HL-60/S4 treated with retinoic acid at 250 ng/mL for 4 days and 3 days (cell line): ENCODE data around the gene HGD.
"Not testable (repeated sequence)": the region's sequence is repeated elsewhere in the genome, so short reads cannot be mapped to it uniquely, and the experiment has no call there.

Experiments used
- in situ Hi-C: fragments of 300-500 bp; cut with MboI; formaldehyde crosslinking; loops from 2 replicates; pipeline ENCODE4 v1.7.0; 2022; ENCODE audit warnings: low sequenced_read_pairs

The HGD gene

GRCh38 chr3:120641696-120642246, 40.3 kb downstream of the HGD start:
- in situ Hi-C loops = no loop called here

- in situ Hi-C loops = no loop called here
Observed at GRCh38 chr3:120640231-120640630, 41.8 kb downstream of the HGD start.

GRCh38 chr3:120638820-120639219, 43.2 kb downstream of the HGD start:
- in situ Hi-C loops = not testable (repeated sequence)

GRCh38 chr3:120637851-120638559, 44.0 kb downstream of the HGD start:
- in situ Hi-C loops = no loop called here

GRCh38 chr3:120636795-120637401, 45.1 kb downstream of the HGD start:
- in situ Hi-C loops = no loop called here

GRCh38 chr3:120634539-120634938, 47.5 kb downstream of the HGD start:
- in situ Hi-C loops = no loop called here

GRCh38 chr3:120625159-120625586, 56.9 kb downstream of the HGD start:
- in situ Hi-C loops = no loop called here

- in situ Hi-C loops = no loop called here
Observed at GRCh38 chr3:120623727-120624093, 58.3 kb downstream of the HGD start.

GRCh38 chr3:120622870-120623726, 58.9 kb downstream of the HGD start:
- in situ Hi-C loops = no loop called here

- in situ Hi-C loops = no loop called here
Observed at GRCh38 chr3:120622457-120622856, 59.6 kb downstream of the HGD start.

- in situ Hi-C loops = not testable (repeated sequence)
Observed at GRCh38 chr3:120616745-120617144, 65.3 kb downstream of the HGD start.

GRCh38 chr3:120615847-120616609, 66.0 kb downstream of the HGD start:
- in situ Hi-C loops = no loop called here

- in situ Hi-C loops = no loop called here
Observed at GRCh38 chr3:120614765-120615164, 67.3 kb downstream of the HGD start.

GRCh38 chr3:120608506-120608905, 73.5 kb downstream of the HGD start:
- in situ Hi-C loops = no loop called here

- in situ Hi-C loops = no loop called here
Observed at GRCh38 chr3:120604784-120605183, 77.3 kb downstream of the HGD start.

- in situ Hi-C loops = no loop called here
Observed at GRCh38 chr3:120604382-120604781, 77.7 kb downstream of the HGD start.

GRCh38 chr3:120602682-120603081, 79.4 kb downstream of the HGD start:
- in situ Hi-C loops = no loop called here

- in situ Hi-C loops = no loop called here
Observed at GRCh38 chr3:120601554-120601953, 80.5 kb downstream of the HGD start.

GRCh38 chr3:120599211-120599610, 82.8 kb downstream of the HGD start:
- in situ Hi-C loops = no loop called here

- in situ Hi-C loops = no loop called here
Observed at GRCh38 chr3:120597445-120598049, 84.5 kb downstream of the HGD start.
